NCI-H446 (cell line): ENCODE data around the gene MIAT.

Experiments
- DNase-seq, 2 experiments: peaks; one replicate each; lab custom pipeline; 2025; lab: John Stamatoyannopoulos, UW

The MIAT gene

GRCh38 chr22:26669060-26669481 is 11.7 kb downstream of the MIAT start:
- peak; percentile 80 to 81 for DNase-seq

- DNase-seq, result no peak
Measured at GRCh38 chr22:26670459-26670858, 13.1 kb downstream of the MIAT start.

GRCh38 chr22:26671317-26672059 is 14.1 kb downstream of the MIAT start:
- no peak for DNase-seq

GRCh38 chr22:26672060-26672471 is 14.7 kb downstream of the MIAT start:
- DNase-seq, result no peak

GRCh38 chr22:26672590-26673468 is 15.4 kb downstream of the MIAT start:
- peak; percentile 99 for DNase-seq

GRCh38 chr22:26673486-26673885 is 16.1 kb downstream of the MIAT start:
- DNase-seq, result no peak

DNA sequence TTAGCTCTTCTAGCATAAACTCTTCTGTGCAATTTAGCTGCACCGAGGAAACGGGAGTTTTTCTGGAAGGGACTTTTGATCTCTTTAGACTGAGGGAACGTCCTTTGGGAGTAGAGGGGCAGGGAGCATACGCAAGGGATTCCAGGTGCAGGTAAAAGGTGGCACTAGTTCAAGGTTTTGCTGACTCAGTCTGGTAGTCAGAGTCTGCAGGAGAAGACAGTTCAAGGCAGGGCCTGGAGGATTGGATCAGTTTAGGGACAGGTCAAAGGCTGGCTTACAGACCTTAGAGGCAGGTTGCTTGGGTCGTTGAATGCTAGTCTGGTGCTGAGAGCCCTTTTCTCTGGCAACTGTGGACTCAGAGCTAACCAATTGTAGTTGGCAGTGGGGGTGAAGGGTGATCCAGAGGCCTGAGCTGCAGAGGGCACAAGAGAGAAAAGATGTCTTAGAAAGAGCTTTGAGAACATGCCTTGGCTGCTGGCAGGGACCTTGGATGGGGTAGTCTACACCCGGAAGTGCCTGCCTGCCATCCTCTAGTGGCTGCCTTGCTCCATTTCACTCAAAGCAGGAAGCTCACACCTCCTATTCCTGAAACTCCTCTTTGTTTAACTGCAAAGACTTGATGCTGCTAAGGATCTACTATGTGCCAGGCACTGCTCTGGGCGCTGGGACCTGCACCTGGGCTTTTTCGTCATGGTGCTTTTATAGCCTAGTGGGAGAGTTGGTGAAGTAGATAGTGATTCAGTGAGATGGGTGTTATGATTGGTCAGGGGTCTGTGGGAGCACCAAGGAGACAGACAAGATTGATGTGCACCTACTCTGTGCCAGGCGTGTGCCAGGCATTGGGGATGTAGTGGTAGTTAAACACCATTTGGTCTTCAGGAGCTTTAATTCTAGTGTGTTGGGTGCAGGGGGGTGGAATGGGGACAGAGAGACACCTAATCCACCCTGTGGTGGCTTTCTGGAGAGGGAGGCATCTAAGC is 17.1 kb downstream of the MIAT start:
- DNase-seq, result no peak

DNA sequence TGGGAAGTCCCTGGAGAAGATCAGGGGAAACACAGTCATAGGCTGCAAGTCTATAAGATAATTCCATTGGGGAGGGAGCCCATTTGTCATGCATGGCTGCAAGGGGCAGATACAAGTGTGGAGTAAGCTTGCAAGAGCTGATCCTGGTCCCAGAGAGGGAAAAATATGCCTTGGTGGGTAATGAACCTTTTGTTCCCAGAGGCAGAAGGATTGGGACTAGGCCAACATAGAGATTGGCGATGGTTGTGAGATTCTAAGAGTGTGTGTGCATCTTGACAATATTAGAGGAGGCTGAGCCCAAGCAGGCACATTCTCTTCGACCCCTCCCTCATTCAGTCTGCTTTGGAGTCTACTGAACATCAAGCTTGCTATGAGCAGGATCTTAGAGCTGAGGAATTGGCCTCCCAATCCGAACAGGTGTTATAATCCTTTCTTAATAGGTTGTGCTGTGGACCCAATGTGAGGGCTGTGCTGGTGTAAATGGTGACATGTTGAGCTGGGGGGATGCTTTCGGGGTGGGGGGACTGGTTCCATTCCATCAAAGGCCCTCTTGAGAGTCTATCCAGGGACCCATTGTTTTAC is 18.4 kb downstream of the MIAT start:
- no peak for DNase-seq

DNA sequence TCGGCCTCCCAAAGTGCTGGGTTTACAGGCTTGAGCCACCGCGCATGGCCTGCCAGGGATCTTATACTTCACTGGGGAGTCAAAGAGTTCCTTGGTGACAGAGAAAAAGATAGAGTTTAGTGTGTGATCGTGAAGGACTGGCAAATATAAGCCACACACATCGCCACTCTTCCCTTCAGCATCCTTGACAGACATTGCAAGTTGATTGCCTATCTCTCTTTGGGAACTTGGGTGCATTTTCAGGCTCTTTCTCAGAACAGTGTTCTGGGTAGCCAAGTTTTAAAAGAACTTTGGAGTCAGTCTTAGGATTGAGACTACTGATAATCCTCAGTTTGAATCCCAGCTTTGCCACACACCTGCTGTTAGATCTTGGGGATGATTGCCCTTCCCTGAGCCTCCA is 19.8 kb downstream of the MIAT start:
- no peak for DNase-seq

DNA sequence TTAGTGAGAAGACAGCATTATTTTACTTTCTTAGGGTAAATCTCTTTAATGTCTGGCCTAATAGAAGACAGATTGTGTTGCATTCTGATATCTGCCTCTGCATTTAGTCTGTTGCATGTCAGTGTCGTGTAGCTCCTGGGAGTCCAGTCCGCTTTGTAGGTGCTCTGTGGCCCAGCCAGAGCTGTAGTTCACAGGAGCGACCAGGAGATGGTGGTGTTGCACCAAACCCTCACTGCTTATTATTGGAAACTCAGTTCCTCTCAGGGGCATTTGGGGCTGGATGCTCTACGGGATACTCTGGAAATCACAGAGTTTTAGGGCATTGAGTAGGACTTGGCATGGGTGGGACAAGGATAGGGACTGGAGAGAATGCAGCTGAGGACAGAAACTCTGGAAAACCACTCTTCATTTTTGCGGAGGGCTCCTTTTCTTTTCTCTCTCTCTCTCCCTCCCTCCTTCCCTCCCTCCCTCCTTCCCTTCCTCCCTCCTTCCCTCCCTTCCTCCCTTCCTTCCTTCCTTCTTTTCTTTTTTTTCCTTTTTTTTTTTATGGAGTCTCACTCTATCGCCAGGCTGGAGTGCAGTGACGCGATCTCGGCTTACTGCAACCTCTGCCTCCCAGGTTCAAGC is 21.7 kb downstream of the MIAT start:
- peak; percentile 78 to 87 for DNase-seq

DNA sequence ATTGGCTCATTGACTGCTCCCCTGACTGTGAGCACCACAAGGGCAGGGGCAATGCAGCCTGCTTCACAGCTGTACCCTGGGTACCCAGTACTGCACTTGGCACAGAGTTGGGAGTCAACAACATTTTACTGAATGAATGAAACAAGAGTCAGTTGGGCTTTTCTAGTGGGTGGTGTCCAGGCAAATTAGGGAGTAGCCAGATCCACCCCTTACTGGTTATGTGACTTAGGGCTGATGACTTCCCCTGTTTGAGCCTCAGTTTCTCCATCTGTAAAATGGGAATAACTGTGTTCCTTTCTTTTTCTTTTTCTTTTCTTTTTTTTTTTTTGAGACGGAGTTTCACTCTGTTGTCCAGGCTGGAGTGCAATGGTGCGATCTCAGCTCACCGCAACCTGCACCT is 23.1 kb downstream of the MIAT start:
- no peak for DNase-seq

- no peak for DNase-seq
Measured at GRCh38 chr22:26681395-26681821, 24.0 kb downstream of the MIAT start.

- DNase-seq, result no peak
Measured at GRCh38 chr22:26684168-26684567, 26.8 kb downstream of the MIAT start.

GRCh38 chr22:26685601-26686000 is 28.2 kb downstream of the MIAT start:
- no peak for DNase-seq

DNA sequence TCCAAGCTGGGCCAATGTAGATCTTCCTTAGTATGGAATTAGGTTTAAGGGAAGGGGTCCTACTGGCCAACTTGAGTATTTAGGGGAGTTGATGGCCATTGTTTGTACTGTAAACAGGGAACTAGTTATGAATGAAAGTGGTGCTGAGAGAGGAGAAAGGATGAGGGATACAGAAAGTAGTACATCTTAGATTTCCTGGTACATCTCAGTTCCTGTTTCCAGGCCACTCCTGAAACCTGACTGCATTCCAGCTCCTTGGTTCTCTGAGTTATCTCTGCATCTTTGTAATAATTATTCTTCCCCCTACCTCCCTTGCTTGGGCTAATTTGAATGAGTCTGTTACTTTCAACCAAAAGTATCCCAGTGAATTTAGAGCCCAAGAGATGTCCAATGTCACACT is 30.1 kb downstream of the MIAT start:
- DNase-seq, result no peak

DNA sequence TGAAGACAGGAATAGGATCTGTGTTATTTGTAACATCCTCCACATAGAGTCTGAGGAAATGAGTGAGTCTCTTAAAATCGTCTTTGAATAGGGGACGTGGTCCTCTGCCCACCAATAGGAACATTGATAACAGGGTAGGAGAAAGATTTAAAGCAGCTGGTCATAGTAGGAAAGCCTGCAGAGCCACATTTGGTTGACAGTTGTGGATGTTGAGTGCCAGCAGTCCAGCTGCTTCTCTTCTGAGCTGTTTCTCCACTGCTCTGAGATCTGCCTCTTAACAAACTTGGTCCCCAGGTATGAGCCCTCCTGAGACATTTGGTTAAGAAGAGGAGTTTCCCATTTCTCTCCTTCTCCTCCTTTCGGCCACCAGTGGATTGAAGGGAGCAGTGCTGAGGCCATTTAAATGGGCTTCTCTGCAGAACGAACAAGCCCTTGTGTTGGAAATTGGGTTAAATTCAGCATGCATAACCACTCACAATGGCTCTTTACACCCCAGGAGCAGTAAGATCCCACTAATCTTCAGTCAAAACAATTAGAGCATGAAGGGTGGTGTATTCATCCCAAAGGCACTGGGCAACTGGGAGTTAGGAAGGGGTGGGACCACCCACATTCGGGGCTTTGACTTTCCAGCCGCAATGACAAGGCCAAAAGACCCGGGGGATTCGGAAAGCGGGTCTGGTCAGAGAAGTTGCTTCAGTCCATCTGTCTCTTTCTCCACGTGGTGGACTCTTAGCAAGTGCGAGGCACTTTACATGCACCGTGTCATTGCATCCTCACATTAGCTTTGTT is 32.3 kb downstream of the MIAT start:
- DNase-seq, result no peak

- DNase-seq, result no peak
Measured at GRCh38 chr22:26690654-26691376, 33.4 kb downstream of the MIAT start.

DNA sequence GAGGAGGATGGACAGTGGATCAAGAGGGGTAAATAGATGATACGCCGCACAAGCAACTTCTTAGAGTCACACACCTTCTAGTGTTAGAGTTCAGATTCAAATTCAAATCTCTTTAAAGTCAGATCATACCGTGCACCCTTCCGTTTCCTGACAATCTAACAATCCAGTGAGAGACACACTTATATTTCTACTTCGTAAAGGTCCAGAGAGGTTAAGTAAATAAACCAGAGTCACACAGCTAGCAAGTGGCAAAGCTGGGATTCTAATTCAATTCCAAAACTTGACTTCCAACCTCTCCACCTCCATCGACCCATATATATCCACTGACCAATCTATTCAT is 34.0 kb downstream of the MIAT start:
- no peak for DNase-seq

GRCh38 chr22:26692215-26692614 is 34.8 kb downstream of the MIAT start:
- DNase-seq, result no peak

- DNase-seq, result no peak
Measured at GRCh38 chr22:26697151-26697550, 39.8 kb downstream of the MIAT start.
